Limb (tissue), 2 donors: ENCODE data around the gene YKT6.

Experiments used
- DNase-seq, 2 donors: peaks; one replicate each; pipeline ENCODE4 v3.0.0-alpha.2; 2016; ENCODE audit errors: extremely low spot score in 2 of 2

The YKT6 gene

DNA sequence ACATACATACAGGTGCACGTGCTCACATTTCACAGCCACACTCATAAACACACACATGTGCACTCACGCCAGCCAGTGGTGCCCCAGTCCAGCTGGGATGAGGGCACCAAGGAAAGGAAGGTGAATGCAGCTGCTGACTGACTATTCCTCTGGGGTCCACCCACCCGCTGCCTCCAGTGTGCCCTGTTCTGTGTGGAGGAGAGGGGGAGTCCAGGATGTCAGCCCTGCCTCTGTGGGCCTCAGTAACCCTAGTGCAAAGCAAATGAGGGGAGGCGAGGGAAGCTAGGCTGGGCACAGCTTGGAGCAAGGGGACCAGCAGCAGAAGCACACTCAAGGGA is 57.6 kb downstream of the YKT6 start:
- DNase-seq: no peak

DNA sequence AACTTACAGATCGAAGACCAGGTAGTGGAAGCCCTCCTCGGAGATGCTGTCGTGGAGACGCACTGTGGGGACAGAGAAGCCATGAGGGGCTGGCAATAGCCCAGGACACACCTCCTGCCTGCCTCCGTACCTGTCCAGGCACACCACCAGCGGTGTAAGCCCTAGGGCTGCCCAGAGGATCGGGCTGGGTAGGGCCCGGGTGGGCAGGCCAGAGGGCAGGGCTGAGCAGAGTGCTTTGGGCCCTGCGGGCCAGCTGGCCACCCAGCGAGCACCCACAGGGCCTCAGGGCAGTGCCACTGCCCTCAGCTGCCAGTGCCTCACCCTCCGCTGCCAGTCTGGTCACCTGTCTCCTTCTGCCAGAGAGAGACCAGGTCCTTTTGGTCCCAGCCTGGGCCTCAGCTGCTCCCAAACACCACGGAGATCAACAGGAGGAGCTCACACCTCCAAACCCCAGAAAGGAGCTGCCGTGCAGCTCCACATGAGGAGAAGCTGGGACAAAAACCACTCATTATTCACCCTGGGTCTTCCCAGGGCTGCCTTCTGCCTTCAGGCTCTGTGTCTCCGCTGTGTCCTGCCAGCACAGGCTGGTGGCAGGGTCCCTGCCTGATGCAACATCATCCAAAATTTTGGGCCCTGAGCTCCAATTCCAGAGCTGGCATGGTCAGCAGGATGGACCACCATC is 58.2 kb downstream of the YKT6 start:
- DNase-seq: no peak

DNA sequence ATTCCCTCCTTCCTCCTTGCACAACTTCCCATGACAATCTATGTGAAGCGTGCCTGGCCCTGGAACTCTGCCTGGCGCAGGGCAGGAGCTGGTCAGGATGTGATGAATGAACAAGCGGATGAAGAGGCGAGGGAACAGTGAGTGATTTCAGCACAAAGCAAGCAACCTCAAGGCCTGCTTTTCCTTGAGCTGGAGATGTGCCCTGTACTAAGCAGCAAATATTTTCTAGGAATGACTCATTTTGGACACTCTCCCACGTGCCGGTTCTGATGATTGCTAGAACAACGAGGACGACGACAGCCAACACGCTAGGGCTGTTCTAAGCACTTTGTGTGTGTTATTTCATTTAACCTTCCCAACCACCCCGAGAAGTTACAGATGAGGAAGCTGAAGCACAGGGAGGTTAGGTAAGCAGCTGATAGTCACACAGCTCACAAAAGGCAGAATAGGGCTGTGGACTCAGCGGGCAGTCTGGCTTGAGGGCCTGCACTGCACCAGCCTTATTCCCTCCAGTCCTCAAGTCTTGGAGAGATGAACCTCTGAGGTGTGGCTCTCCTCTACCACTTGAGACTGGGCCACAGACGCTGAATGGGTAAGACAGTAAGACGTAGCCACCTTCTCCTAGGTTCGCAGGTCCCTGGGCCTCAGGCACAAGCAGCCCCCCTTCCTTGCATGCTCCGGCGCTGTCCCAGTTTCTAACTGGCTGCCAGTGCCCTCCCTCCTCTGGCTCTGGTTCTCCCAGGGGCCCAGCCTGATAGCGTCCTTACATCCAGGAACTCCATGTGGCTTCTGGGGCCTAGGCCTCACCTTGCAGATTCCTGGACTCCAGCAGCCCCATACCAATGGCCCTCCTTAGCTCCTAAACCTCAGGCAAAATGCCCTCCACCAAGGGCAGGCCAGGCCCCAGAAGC is 59.0 kb downstream of the YKT6 start:
- DNase-seq: peak in 1 of 2 donors; percentile 27

DNA sequence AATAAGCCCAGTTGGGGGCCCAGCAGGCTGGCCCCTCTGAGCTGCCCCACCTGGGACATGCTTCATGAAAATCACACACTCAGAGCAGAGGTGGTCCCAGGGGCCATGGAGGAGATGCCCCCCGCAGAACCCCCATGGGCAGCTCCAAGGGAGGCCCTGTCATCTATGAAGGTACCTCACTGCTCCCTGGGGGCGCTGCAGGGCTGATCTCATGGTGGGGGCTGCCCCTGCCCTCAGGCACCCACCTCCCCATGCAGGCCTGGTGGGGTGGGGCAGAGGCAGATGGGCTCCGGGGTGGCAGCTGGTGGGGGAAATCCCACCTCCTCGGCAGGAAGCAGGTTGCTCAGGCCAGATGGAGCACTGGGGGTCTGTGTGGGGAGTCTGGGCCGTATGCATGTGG is 60.5 kb downstream of the YKT6 start:
- no peak for DNase-seq

DNA sequence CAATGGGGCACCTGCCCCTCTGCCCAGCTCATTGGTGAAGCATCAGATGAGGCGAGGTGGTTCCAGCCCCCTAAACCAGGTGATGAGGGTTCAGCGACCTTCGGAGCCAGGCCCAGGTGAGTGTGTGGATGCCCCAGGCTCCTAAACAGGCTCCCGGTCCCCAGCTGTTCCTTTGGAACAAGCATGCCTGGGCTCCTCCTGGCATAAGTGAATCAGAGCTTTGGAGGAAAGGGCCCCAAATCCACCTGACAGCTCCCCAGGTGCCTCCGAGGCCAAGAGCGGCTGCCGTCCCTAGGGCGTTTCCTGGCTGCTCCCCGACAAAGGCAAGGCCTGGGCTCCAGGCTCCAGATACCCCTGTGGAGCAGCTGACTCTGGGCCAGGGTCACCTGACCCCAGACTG is 61.3 kb downstream of the YKT6 start:
- no peak for DNase-seq

DNA sequence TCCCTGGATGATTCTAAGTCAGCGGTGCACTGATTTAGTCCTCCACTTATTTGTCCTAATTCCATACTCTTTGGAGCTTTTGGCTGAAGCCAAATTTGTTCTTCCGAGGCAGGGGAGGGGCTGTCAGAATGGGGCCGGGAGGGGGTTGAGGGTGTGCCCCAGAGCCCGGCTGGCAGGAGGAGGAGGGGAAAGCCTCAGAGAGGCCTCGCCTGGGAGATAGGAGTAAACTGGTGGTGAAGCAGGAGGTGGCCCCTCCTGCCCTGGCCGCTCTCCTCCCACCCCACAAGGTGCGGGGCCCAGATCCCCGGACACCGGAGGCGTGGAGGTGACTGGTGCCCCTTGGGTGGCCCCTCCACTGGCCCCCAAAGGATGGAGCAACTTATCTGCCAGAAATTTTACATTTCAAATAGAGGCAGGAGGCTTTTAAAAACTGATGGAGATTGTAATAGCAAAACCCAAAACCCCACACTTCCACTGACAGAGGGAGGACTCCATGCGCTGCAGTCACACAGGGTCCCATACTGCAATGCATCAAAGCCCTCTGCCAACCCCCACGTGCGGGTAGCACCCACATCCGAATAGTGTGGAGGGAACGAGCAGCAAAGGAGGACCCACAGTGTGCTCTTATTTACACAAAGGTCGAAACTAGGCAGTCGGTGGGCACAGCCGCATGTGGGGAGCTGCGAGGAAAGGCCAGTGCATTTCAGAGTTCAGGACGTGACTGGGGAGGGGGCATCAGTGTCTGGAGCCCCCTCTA is 62.7 kb downstream of the YKT6 start:
- peak in 1 of 2 donors; percentile 15 for DNase-seq
